ENCODE measurements around the gene PCTP.

Gene PCTP

GRCh38 chr17:55811536-55811935 lies 60.7 kb downstream of the PCTP start:
- no peak for DNase-seq

GRCh38 chr17:55812323-55812722 lies 61.5 kb downstream of the PCTP start:
- DNase-seq = no peak

- DNase-seq = no peak
These were observed 63.1 kb downstream of the PCTP start for GRCh38 chr17:55813944-55814343.

GRCh38 chr17:55814377-55814776 lies 63.5 kb downstream of the PCTP start:
- DNase-seq = no peak

- no peak for DNase-seq
These were observed 65.9 kb downstream of the PCTP start for GRCh38 chr17:55816532-55817396.

- no peak for DNase-seq
These were observed 66.5 kb downstream of the PCTP start for GRCh38 chr17:55817397-55817709.

GRCh38 chr17:55818026-55818425 lies 67.2 kb downstream of the PCTP start:
- no peak for DNase-seq

DNA sequence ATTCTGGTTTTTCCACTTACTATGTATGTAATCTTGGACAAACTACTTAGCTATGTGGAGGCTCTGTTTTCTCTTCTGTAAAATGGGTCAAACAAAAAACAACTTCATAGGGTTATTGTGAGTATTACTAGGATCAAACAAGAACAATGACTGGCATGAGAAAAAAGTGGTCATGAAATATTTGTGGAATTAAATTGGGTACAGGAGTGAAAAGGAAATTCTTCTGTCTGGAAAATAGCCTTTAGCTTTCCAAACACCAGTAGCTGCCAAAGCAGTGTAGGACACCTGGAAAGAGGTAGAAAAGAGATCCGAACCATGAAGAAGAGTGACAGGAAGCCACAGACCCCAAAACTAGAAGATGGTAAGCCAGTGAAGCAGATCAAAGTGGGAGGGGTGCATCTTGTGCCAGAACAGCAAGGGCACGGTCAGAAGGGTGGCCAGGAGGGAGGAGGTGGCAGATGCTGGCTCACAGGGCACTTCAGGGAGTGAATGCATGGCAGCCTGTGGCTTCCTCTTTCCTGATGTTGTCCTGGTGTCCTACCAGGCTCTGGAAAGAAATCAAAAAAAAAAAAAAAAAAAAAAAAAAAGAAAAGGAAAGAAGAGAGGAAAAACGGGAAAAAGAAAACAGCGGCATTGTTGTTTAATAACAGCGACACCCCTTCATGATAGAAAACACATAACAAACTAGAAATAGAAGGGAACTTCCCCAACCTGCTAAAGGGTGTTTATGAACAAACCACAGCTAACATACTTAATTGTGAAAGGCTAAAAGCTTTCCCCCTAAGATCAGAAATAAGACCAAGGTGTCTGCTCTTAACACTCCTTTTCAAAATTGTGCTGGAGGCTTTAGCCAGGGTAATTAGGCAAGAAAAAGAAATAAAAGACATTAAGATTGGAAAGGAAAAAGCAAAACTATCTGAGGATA lies 67.9 kb downstream of the PCTP start:
- DNase-seq = no peak

GRCh38 chr17:55820675-55821074 lies 69.8 kb downstream of the PCTP start:
- no peak for DNase-seq

DNA sequence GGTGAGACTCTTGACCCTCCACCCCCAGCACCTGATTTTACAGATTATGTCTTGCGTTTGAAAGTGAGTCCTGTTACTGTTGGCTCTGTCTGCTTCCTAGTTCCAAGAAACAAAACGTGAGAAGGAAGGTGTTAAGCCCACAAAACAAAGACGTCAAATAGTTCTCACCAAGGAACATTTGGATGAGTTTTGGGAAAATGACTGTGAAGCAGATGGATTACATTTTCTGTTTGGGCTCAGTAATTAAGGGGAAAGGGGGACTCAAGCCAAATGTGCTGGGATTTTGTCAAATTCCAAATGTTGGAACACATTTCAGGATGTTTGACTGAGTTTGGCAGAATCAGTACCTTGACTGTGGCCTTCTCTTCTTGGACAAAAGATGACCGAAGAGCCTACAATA lies 71.2 kb downstream of the PCTP start:
- DNase-seq = no peak

- peak; percentile 4 for DNase-seq
These were observed 74.4 kb downstream of the PCTP start for GRCh38 chr17:55825213-55825612.
